ENCODE measurements around the gene KRTAP10-4.

GRCh38 chr21:44529011-44529421, 44.5 kb upstream of the KRTAP10-4 start:
- TF ChIP-seq, protein P1, sequence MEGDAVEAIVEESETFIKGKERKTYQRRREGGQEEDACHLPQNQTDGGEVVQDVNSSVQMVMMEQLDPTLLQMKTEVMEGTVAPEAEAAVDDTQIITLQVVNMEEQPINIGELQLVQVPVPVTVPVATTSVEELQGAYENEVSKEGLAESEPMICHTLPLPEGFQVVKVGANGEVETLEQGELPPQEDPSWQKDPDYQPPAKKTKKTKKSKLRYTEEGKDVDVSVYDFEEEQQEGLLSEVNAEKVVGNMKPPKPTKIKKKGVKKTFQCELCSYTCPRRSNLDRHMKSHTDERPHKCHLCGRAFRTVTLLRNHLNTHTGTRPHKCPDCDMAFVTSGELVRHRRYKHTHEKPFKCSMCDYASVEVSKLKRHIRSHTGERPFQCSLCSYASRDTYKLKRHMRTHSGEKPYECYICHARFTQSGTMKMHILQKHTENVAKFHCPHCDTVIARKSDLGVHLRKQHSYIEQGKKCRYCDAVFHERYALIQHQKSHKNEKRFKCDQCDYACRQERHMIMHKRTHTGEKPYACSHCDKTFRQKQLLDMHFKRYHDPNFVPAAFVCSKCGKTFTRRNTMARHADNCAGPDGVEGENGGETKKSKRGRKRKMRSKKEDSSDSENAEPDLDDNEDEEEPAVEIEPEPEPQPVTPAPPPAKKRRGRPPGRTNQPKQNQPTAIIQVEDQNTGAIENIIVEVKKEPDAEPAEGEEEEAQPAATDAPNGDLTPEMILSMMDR (IDR thresholded peaks at IDR 0.05), result no peak
- TF ChIP-seq POLR2A (IDR thresholded peaks at IDR 0.05), result no peak
